ENCODE data around the gene RPS19.

GRCh38 chr19:41886761-41887710 lies 27.0 kb downstream of the RPS19 start:
- TF ChIP-seq CTCF (conservative IDR thresholded peaks at IDR 0.05; ENCODE audit: low read depth, low read length) (no peak), EZH2phosphoT487 (IDR thresholded peaks at IDR 0.05; ENCODE audit: borderline replicate concordance, low read length) (no peak), EZH2 (IDR thresholded peaks at IDR 0.05; ENCODE audit: low read length, unreplicated experiment) (no peak)

Data from PC-3 (cell line).